Kidney (tissue), 14 donors: ENCODE data around the gene ARAP3. TPM values are rescaled to one million over a fixed set of nuclear protein-coding genes. Genes with fewer than 3 reads are reported as not detected.

Experiments
- DNase-seq, 5 donors: peaks; one replicate each; pipeline ENCODE4 v3.0.0-alpha.2; 2013 to 2020
- FAIRE-seq: peaks from 2 replicates; lab custom pipeline; 2012; peaks lifted over from hg19 to GRCh38; lab: Jason Lieb, UNC
- H3K27ac ChIP-seq, 2 donors: one replicate each; pipeline ENCODE4 v1.7.0; 2013; ENCODE audit warnings: low read depth in 2 of 2, low read length in 2 of 2, inconsistent platforms in 1 of 2
- H3K27me3 ChIP-seq: one replicate; pipeline ENCODE4 v1.7.1; 2013; ENCODE audit warnings: low read length, inconsistent platforms; ENCODE audit not compliant: control insufficient read depth, insufficient read depth
- H3K36me3 ChIP-seq, 3 donors: one replicate each; pipeline versions ENCODE4 v1.7.0 to v1.7.1; 2013; ENCODE audit warnings: low read length in 3 of 3, control low read depth in 1 of 3, inconsistent platforms in 1 of 3; ENCODE audit not compliant: insufficient read depth in 3 of 3, control insufficient read depth in 2 of 3
- H3K4me1 ChIP-seq, 3 donors: one replicate each; pipeline versions ENCODE4 v1.7.0 to v1.7.1; 2013; ENCODE audit warnings: low read length in 3 of 3, inconsistent platforms in 1 of 3, low read depth in 1 of 3; ENCODE audit not compliant: control insufficient read depth in 2 of 3, insufficient read depth in 2 of 3
- H3K4me3 ChIP-seq, 3 donors: one replicate each; pipeline versions ENCODE4 v1.7.0 to v1.8.1; 2013; ENCODE audit warnings: low read length in 3 of 3, control low read depth in 1 of 3, inconsistent platforms in 1 of 3
- H3K9ac ChIP-seq, 3 donors: one replicate each; pipeline versions ENCODE4 v1.7.0 to v1.7.1; 2013; ENCODE audit warnings: low read length in 3 of 3, control low read depth in 1 of 3, inconsistent platforms in 1 of 3
- H3K9me3 ChIP-seq, 3 donors: one replicate each; pipeline versions ENCODE4 v1.7.0 to v1.7.1; 2013; ENCODE audit warnings: low read length in 3 of 3, control low read depth in 1 of 3, inconsistent platforms in 1 of 3; ENCODE audit not compliant: control insufficient read depth in 2 of 3, insufficient read depth in 1 of 3
- CTCF ChIP-seq: IDR thresholded peaks from 3 replicates; pipeline ENCODE4 v1.5.1; 2012; ENCODE audit warnings: mild to moderate bottlenecking, moderate library complexity, borderline replicate concordance; ENCODE audit not compliant: insufficient read depth; ENCODE audit errors: extremely low read depth
- intact Hi-C: fragments of 100-400 bp; cut with DNase I; formaldehyde crosslinking; loops from one replicate; pipeline ENCODE4 v1.11.1; 2022
- polyA plus RNA-seq: library from polyadenylated mRNA; stranded (reverse); fragments of 350-450 nt; fragmentation: Illumina TruSeq; extraction: RNeasy Lipid Tissue Mini Kit (QIAGEN cat#74804); gene quantifications from one replicate; pipeline ENCODE4 v1.2.3, GENCODE V29; 2014; ENCODE audit warnings: low read depth, low replicate concordance; ENCODE audit not compliant: insufficient read depth
- total RNA-seq: library from RNA; stranded (reverse); fragmentation: NEBNext Ultra II Directional; extraction: Animal tissue kit (Norgen Biotek cat#: 25700); gene quantifications from one replicate; pipeline ENCODE4 v1.2.1, GENCODE V29; 2021
- donor health status: control.
- donor health status: control.
- donor health status: control.
- donor health status: control.
- donor health status: control.
- donor health status: DM: yes; HTN: yes; CAD: no.
- donor health status: Normal renal cell carcinoma (clear cell type).

The ARAP3 gene
- total and polyA plus RNA-seq, 2 donors from 2014 or later = 7.2 to 19.8 TPM

GRCh38 chr5:141683596-141684141, 1.6 kb upstream of the ARAP3 start:
- no peaks in the 10 kb centered on the region for H3K27me3 ChIP-seq
- peaks cover 0 to 16% (median 9%) of the 10 kb centered on the region in 3 donors for H3K4me1 ChIP-seq
- H3K27ac ChIP-seq = no peak overlapping the region
- no peak overlapping the region for H3K4me3 ChIP-seq
- no peaks in the 10 kb centered on the region for H3K36me3 ChIP-seq
- H3K9me3 ChIP-seq = no peaks in the 10 kb centered on the region
- TF ChIP-seq CTCF = no peak
- intact Hi-C loops = no loop called here
- no peak for DNase-seq
- no peak for FAIRE-seq
- peak overlapping the region in 1 of 3 donors; percentile 26 for H3K9ac ChIP-seq

DNA sequence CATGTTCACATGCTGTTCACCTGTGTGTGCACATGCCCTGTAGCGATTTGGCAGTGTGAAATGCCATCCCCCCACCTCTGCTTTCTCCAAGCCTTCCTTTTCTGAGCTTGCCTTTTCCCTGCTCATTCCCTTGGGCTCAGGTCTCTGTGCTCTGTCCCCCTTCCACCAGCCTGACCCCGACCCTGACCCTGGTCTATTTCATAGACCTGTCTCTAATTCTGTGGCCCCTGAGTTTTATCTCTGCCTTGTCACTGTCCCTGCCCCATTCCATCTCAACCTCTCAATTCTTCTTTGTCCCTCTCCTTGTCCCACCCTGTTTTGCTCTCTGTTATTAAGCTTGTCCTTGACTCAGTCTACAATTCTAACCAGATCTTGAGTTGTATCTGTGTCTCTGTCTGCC, 735 bp downstream of the ARAP3 start:
- no peaks in the 10 kb centered on the region for H3K27me3 ChIP-seq
- peak overlapping the region; percentile 9 to 60 (median 22) for H3K9ac ChIP-seq
- FAIRE-seq (no peak), DNase-seq (no peak)
- peaks cover 0 to 16% (median 9%) of the 10 kb centered on the region in 3 donors for H3K4me1 ChIP-seq
- peak overlapping the region; percentile 46 to 64 (median 49) for H3K4me3 ChIP-seq
- H3K9me3 ChIP-seq = no peaks in the 10 kb centered on the region
- no peak for TF ChIP-seq CTCF
- no peaks in the 10 kb centered on the region for H3K36me3 ChIP-seq
- intact Hi-C loops = no loop called here
- H3K27ac ChIP-seq = peak overlapping the region; percentile 76 to 95

DNA sequence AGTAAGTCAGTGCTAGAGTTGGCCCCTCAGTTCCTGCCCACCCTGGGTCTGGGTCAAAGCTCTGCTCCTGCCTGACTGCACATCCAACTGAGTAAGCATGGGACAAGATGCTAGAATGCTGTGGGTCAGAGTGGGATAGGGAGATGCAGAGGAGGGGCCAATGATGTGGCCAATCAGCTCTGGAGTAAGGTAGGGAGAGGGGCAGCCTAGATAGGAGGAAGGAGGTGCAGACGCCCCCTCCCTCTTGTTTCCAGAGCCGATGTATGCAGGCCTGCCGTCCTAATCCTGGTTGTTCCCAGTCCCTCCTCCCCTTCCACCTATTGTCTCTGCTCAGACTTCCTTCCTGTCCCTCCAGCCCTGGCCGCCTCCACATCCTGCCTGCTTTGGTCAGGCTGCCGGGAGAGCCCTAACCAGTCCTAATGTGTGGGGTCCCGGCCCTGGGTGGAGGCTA, 1.3 kb downstream of the ARAP3 start:
- Histone ChIP-seq H3K27ac (peak overlapping the region in 1 of 2 donors; percentile 95), H3K9ac (peak overlapping the region in 2 of 3 donors; percentile 22 to 60), H3K27me3 (no peaks in the 10 kb centered on the region), H3K36me3 (no peaks in the 10 kb centered on the region), H3K4me1 (peaks cover 0 to 16% (median 9%) of the 10 kb centered on the region in 3 donors), H3K4me3 (peak overlapping the region in 1 of 3 donors; percentile 64), H3K9me3 (no peaks in the 10 kb centered on the region)
- DNase-seq = peak in 3 of 5 donors; percentile 36 to 73 (median 62)
- intact Hi-C loops = no loop called here
- no peak for TF ChIP-seq CTCF
- FAIRE-seq = no peak
